ENCODE measurements around the gene CASP9.

The CASP9 gene

GRCh38 chr1:15459771-15460707 is 64.0 kb downstream of the CASP9 start (continued):
- peak; percentile 81; the same call in 1 of the 2 replicates for TF ChIP-seq ZBTB1 (tag by site-specific recombination; IDR thresholded peaks at IDR 0.05)
- TF ChIP-seq GLIS2 (tag by site-specific recombination; IDR thresholded peaks at IDR 0.05): no peak
- no peak for TF ChIP-seq ZNF19 (tag by site-specific recombination; IDR thresholded peaks at IDR 0.05; ENCODE audit: low read depth)
- TF ChIP-seq ZNF16 (tag by site-specific recombination; IDR thresholded peaks at IDR 0.05; ENCODE audit: low read depth): no peak
- no peak for TF ChIP-seq YY1 (tag by site-specific recombination; IDR thresholded peaks at IDR 0.05)
- TF ChIP-seq ZNF175 (tag by site-specific recombination; IDR thresholded peaks at IDR 0.05): no peak
- TF ChIP-seq ZNF561 (tag by site-specific recombination; IDR thresholded peaks at IDR 0.05; ENCODE audit: borderline replicate concordance): no peak
- no peak for TF ChIP-seq ZNF623 (tag by site-specific recombination; IDR thresholded peaks at IDR 0.05)
- no peak for TF ChIP-seq ZNF747 (tag by site-specific recombination; IDR thresholded peaks at IDR 0.05)
- peak; percentile 74; the same call in 1 of the 2 replicates for TF ChIP-seq PRDM6 (tag by site-specific recombination; IDR thresholded peaks at IDR 0.05)
- no peak for TF ChIP-seq ZNF701 (tag by site-specific recombination; IDR thresholded peaks at IDR 0.05)
- no peak for TF ChIP-seq ZNF792 (tag by site-specific recombination; IDR thresholded peaks at IDR 0.05)
- peak; percentile 89 for TF ChIP-seq IKZF3 (tag by site-specific recombination; IDR thresholded peaks at IDR 0.05)
- TF ChIP-seq ZNF514 (tag by site-specific recombination; IDR thresholded peaks at IDR 0.05): no peak
- TF ChIP-seq HIC1 (tag by site-specific recombination; IDR thresholded peaks at IDR 0.05): peak; percentile 71
- peak; percentile 66 for TF ChIP-seq ZNF394 (tag by site-specific recombination; IDR thresholded peaks at IDR 0.05; ENCODE audit: borderline replicate concordance)
- no peak for TF ChIP-seq KLF1 (tag by site-specific recombination; IDR thresholded peaks at IDR 0.05)
- TF ChIP-seq ZNF404 (tag by site-specific recombination; IDR thresholded peaks at IDR 0.05): no peak
- peak; percentile 63; the same call in 1 of the 2 replicates for TF ChIP-seq ZBTB17 (tag by site-specific recombination; IDR thresholded peaks at IDR 0.05)
- TF ChIP-seq PRDM2 (tag by site-specific recombination; IDR thresholded peaks at IDR 0.05; ENCODE audit: borderline replicate concordance): no peak
- no peak for TF ChIP-seq ZFHX2 (tag by site-specific recombination; conservative IDR thresholded peaks at IDR 0.05)
- peak; percentile 91; the same call in 1 of the 2 replicates for TF ChIP-seq ZNF391 (tag by site-specific recombination; IDR thresholded peaks at IDR 0.05; ENCODE audit: borderline replicate concordance, low read depth)
- TF ChIP-seq ZSCAN5A (tag by site-specific recombination; IDR thresholded peaks at IDR 0.05): no peak
- TF ChIP-seq KLF8 (tag by site-specific recombination; IDR thresholded peaks at IDR 0.05): peak; percentile 72
- peak; percentile 85 for TF ChIP-seq WT1 (tag by site-specific recombination; IDR thresholded peaks at IDR 0.05)
- TF ChIP-seq ZNF596 (tag by site-specific recombination; IDR thresholded peaks at IDR 0.05): no peak
- TF ChIP-seq ZEB2 (tag by site-specific recombination; IDR thresholded peaks at IDR 0.05): peak; percentile 93
- no peak for TF ChIP-seq SCRT2 (tag by site-specific recombination; IDR thresholded peaks at IDR 0.05)
- peak; percentile 89 for TF ChIP-seq BCL11A (tag by site-specific recombination; IDR thresholded peaks at IDR 0.05; ENCODE audit: low read depth)
- TF ChIP-seq ZNF335 (tag by site-specific recombination; conservative IDR thresholded peaks at IDR 0.05): peak; percentile 64
